AG04450 (cell line): ENCODE results near the gene TSR1. TPM values are rescaled to one million over a fixed set of nuclear protein-coding genes. Genes with fewer than 3 reads are reported as not detected.

Experiments used
- CTCF ChIA-PET: fragments of 300-600, 350-600 bp; formaldehyde crosslinking; extraction: SDS; loops from one replicate; lab custom pipeline; 2022; ENCODE audit warnings: antibody characterized with exemption, inconsistent platforms; lab: Charles Lee
- POLR2A ChIA-PET: fragments of 350-600 bp; formaldehyde crosslinking; extraction: SDS; loops from one replicate; lab custom pipeline; 2021; ENCODE audit warnings: antibody characterized with exemption, inconsistent platforms; lab: Yijun Ruan, JAX
- DNase-seq: peaks from one replicate; pipeline ENCODE4 v3.0.0-alpha.2; 2011; ENCODE audit warnings: low read depth, low spot score
- H3K27ac ChIP-seq: one replicate; pipeline ENCODE4 v1.5.1; 2012; ENCODE audit warnings: low read depth, low read length, control low read depth
- H3K27me3 ChIP-seq: one replicate; pipeline ENCODE4 v1.6.0; 2012; ENCODE audit warnings: low read length; ENCODE audit not compliant: control insufficient read depth, insufficient read depth
- H3K4me3 ChIP-seq: 2 replicates; pipeline ENCODE4 v1.5.1; 2011; ENCODE audit warnings: mild to moderate bottlenecking, low read depth, low read length, control low read depth
- H3K9me3 ChIP-seq: 2 replicates; pipeline ENCODE4 v1.5.1; 2012; ENCODE audit warnings: low read length; ENCODE audit not compliant: control insufficient read depth, insufficient read depth
- polyA plus RNA-seq: library from polyadenylated mRNA; depleted of rRNA; stranded (reverse); fragments of >200 nt; gene quantifications from 2 replicates; pipeline ENCODE4 v1.2.3, GENCODE V29; 2011
- TF ChIP-seq, protein P1 (sequence below): IDR thresholded peaks from 2 replicates; pipeline ENCODE4 v1.5.1; 2011; ENCODE audit warnings: low read depth, low read length, control low read depth, inconsistent platforms

Gene TSR1
- polyA plus RNA-seq, 1 experiment: 15.5 TPM

- POLR2A ChIA-PET: interaction anchor here (1.0 to 1.3 kb wide), 2 partner anchors 11 to 13 kb away, joined by 3 to 4 read pairs; no protein-coding TSS in a partner anchor
- H3K4me3 ChIP-seq: no peak overlapping the region
- DNase-seq: no peak
Measured at GRCh38 chr17:2369551-2370210, 33.4 kb upstream of the TSR1 start.

GRCh38 chr17:2369039-2369438, 32.8 kb upstream of the TSR1 start:
- ChIA-PET POLR2A (interaction anchor here (1.0 to 1.5 kb wide), 2 partner anchors 13 to 33 kb away, joined by 4 to 5 read pairs; partner anchors contain the start of gene TSR1), CTCF (interaction anchor here (1.2 to 1.9 kb wide), 2 partner anchors 16 to 47 kb away, joined by 3 to 10 read pairs; no protein-coding TSS in a partner anchor)
- no peaks in the 10 kb centered on the region for H3K9me3 ChIP-seq
- no peaks in the 10 kb centered on the region for H3K27me3 ChIP-seq
- DNase-seq: no peak
- TF ChIP-seq, protein P1, sequence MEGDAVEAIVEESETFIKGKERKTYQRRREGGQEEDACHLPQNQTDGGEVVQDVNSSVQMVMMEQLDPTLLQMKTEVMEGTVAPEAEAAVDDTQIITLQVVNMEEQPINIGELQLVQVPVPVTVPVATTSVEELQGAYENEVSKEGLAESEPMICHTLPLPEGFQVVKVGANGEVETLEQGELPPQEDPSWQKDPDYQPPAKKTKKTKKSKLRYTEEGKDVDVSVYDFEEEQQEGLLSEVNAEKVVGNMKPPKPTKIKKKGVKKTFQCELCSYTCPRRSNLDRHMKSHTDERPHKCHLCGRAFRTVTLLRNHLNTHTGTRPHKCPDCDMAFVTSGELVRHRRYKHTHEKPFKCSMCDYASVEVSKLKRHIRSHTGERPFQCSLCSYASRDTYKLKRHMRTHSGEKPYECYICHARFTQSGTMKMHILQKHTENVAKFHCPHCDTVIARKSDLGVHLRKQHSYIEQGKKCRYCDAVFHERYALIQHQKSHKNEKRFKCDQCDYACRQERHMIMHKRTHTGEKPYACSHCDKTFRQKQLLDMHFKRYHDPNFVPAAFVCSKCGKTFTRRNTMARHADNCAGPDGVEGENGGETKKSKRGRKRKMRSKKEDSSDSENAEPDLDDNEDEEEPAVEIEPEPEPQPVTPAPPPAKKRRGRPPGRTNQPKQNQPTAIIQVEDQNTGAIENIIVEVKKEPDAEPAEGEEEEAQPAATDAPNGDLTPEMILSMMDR: no peak
- no peak overlapping the region for H3K4me3 ChIP-seq
- H3K27ac ChIP-seq: no peak overlapping the region

More at GRCh38 chr17:2369551-2370210, 33.4 kb upstream of the TSR1 start:
- H3K27ac ChIP-seq: no peak overlapping the region
- CTCF ChIA-PET: interaction anchor here (0.9 to 2.1 kb wide), 4 partner anchors 13 to 47 kb away, joined by 3 to 13 read pairs (median 6); no protein-coding TSS in a partner anchor
- H3K9me3 ChIP-seq: no peaks in the 10 kb centered on the region
- no peaks in the 10 kb centered on the region for H3K27me3 ChIP-seq
- TF ChIP-seq, protein P1: 0 out of 2 replicates have a peak, but pooled peaks have one; percentile 15

DNA sequence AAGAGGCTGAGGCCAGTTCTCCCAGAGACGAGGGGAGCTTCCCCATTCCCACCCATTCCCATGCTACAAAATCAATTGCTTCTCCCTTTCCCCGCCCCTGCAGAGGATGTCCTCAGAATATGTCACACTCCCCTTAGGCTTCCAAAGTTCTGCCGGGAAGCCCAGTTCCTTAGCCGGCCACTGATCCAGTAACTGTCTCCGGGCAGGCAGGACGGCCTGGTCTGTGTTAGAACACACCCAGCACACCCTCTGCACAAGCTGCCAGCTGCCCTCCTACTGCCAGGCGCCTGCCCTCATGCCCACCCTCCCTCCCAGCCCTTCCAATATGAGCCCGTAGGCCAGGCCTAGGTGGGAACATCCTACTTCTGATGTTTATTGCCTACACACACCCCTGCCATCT, 32.1 kb upstream of the TSR1 start:
- TF ChIP-seq, protein P1: no peak
- H3K27ac ChIP-seq: no peak overlapping the region
- DNase-seq: no peak
- ChIA-PET POLR2A (interaction anchor here (0.6 to 1.5 kb wide), 3 partner anchors 14 to 312 kb away, joined by 4 to 5 read pairs (median 4); partner anchors contain the start of gene TSR1), CTCF (interaction anchor here (1.2 to 2.2 kb wide), 4 partner anchors 14 to 48 kb away, joined by 3 to 10 read pairs (median 5); no protein-coding TSS in a partner anchor)
- H3K9me3 ChIP-seq: no peaks in the 10 kb centered on the region
- H3K4me3 ChIP-seq: no peak overlapping the region
- no peaks in the 10 kb centered on the region for H3K27me3 ChIP-seq

DNA sequence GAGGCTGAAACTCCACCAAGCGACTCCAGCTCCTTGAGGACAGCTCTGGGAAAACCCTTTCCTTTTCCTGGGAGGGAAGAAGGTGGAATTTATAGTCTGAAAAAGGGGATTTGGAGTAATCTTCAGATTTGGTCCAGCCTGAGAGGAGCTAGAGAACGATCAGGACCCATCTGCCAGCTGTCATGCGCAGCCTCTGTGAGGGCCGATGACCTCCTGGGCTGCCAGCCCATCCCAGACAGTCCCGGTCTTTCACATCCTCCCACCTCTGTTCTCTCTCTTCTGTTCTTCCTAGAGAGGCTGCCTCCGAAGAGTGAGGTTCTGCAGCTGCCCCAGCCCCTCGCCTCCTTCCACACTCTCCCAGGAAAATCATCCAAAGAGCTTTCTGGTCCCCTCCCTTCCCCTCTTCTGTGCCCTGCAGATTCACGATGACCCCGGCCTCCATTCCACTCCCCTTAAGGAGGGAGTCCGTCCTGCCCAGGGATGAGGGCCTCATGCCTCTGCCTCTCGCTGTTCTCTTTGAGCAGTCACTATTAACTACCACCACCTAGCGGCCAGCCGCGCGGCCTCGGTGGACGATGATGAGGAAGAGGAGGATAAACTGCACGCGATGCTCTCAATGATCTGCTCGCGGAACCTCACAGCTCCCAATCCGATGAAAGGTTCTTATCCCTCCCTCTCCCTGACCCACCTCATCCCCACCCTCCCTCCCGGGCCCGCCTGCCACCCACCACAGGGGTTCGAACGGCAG, 30.7 kb upstream of the TSR1 start:
- Histone ChIP-seq H3K4me3 (no peak overlapping the region), H3K27me3 (no peaks in the 10 kb centered on the region), H3K27ac (no peak overlapping the region), H3K9me3 (no peaks in the 10 kb centered on the region)
- ChIA-PET CTCF (interaction anchor here (0.5 to 2.2 kb wide), 7 partner anchors 14 to 1108 kb away, joined by 3 to 5 read pairs (median 4); no protein-coding TSS in a partner anchor), POLR2A (no interaction called here)
- DNase-seq: no peak
- TF ChIP-seq, protein P1: peak; percentile 39
